Stimulated activated CD4-positive, alpha-beta T cell treated with anti-CD3 and anti-CD28 coated beads, TNF-alpha, amount 100 ng/mL, for 24 hours (primary cell): ENCODE measurements around the gene MYH10.

Experiments used
- DNase-seq, 3 experiments: peaks; one replicate each; pipeline ENCODE4 v3.0.0-alpha.2; 2020; ENCODE audit warnings: low read depth in 3 of 3

MYH10 gene

GRCh38 chr17:8649157-8650118 is 18.9 kb upstream of the MYH10 start:
- DNase-seq, result no peak

- no peak for DNase-seq
Observed at GRCh38 chr17:8647956-8648355, 17.4 kb upstream of the MYH10 start.

- no peak for DNase-seq
Observed at GRCh38 chr17:8647202-8647601, 16.7 kb upstream of the MYH10 start.

GRCh38 chr17:8644507-8644902 is 14.0 kb upstream of the MYH10 start:
- DNase-seq, result no peak

GRCh38 chr17:8643855-8644506 is 13.5 kb upstream of the MYH10 start:
- no peak for DNase-seq

GRCh38 chr17:8639709-8640108 is 9.2 kb upstream of the MYH10 start:
- no peak for DNase-seq

GRCh38 chr17:8632061-8632460 is 1.5 kb upstream of the MYH10 start:
- DNase-seq, result no peak

- no peak for DNase-seq
Observed at GRCh38 chr17:8631554-8631877, 991 bp upstream of the MYH10 start.

- DNase-seq, result peak; percentile 79 to 92 (median 80)
Observed at GRCh38 chr17:8630802-8631553, 453 bp upstream of the MYH10 start.

GRCh38 chr17:8629371-8630226 is 926 bp downstream of the MYH10 start:
- DNase-seq, result peak in 1 of 3 experiments; percentile 9

- DNase-seq, result no peak
Observed at GRCh38 chr17:8628609-8629169, 1.8 kb downstream of the MYH10 start.

- DNase-seq, result no peak
Observed at GRCh38 chr17:8628172-8628571, 2.4 kb downstream of the MYH10 start.

- no peak for DNase-seq
Observed at GRCh38 chr17:8623591-8623990, 6.9 kb downstream of the MYH10 start.

GRCh38 chr17:8622191-8622590 is 8.3 kb downstream of the MYH10 start:
- no peak for DNase-seq

GRCh38 chr17:8621585-8621984 is 8.9 kb downstream of the MYH10 start:
- no peak for DNase-seq

- no peak for DNase-seq
Observed at GRCh38 chr17:8619294-8619693, 11.2 kb downstream of the MYH10 start.

- DNase-seq, result no peak
Observed at GRCh38 chr17:8618825-8619224, 11.7 kb downstream of the MYH10 start.

- DNase-seq, result no peak
Observed at GRCh38 chr17:8614988-8615387, 15.5 kb downstream of the MYH10 start.

- no peak for DNase-seq
Observed at GRCh38 chr17:8611619-8612298, 18.8 kb downstream of the MYH10 start.

- no peak for DNase-seq
Observed at GRCh38 chr17:8611137-8611536, 19.4 kb downstream of the MYH10 start.

GRCh38 chr17:8610558-8610957 is 20.0 kb downstream of the MYH10 start:
- no peak for DNase-seq
